ENCODE measurements around the gene SLC66A2. TPM values are rescaled to one million over a fixed set of nuclear protein-coding genes. Genes with fewer than 3 reads are reported as not detected.

The SLC66A2 gene
- total RNA-seq, 1 experiment from 2014 or later, result 53.1 TPM

DNA sequence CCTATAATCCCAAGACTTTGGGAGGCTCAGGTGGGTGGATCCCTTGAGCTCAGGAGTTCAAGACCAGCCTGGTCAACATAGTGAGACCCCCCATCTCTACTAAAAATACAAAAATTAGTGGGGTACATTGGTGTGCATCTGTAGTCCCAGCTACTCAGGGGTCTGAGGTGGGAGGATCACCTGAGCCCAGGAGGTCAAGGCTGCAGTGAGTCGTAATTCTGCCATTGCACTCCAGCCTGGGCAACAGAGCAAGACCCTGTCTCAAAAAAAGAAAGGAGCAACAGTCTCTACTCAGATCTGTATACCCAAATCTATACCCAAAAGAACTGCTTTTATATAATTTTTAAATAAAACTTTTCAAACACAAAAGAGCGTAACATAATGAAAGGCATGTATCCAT, 7.5 kb upstream of the SLC66A2 start:
- no peaks in the 10 kb centered on the region for H3K27me3 ChIP-seq
- DNase-seq, result no peak
- no peak overlapping the region for H3K4me3 ChIP-seq
- no peaks in the 10 kb centered on the region for H3K36me3 ChIP-seq
- no peaks in the 10 kb centered on the region for H3K9me3 ChIP-seq

DNA sequence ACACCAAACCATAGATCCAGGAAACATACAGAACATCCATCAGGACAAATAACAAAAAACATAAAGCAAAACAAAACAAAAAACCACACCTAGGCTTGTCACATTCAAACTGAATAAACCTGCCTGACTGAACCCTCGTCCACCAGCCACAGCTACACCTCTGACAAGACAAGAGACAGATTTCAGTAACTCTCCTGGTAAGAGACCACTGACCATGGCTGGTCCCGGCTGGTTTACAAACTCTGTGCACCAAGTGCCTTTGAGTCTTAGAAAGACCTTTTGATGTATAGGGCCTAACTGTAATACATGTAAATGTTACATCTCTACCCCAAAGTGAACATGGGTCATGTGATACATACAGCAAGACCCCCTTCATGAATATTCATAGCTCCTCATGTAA, 4.8 kb upstream of the SLC66A2 start:
- H3K27me3 ChIP-seq, result no peaks in the 10 kb centered on the region
- no peaks in the 10 kb centered on the region for H3K36me3 ChIP-seq
- H3K4me3 ChIP-seq, result no peak overlapping the region
- H3K9me3 ChIP-seq, result no peaks in the 10 kb centered on the region
- DNase-seq, result no peak

DNA sequence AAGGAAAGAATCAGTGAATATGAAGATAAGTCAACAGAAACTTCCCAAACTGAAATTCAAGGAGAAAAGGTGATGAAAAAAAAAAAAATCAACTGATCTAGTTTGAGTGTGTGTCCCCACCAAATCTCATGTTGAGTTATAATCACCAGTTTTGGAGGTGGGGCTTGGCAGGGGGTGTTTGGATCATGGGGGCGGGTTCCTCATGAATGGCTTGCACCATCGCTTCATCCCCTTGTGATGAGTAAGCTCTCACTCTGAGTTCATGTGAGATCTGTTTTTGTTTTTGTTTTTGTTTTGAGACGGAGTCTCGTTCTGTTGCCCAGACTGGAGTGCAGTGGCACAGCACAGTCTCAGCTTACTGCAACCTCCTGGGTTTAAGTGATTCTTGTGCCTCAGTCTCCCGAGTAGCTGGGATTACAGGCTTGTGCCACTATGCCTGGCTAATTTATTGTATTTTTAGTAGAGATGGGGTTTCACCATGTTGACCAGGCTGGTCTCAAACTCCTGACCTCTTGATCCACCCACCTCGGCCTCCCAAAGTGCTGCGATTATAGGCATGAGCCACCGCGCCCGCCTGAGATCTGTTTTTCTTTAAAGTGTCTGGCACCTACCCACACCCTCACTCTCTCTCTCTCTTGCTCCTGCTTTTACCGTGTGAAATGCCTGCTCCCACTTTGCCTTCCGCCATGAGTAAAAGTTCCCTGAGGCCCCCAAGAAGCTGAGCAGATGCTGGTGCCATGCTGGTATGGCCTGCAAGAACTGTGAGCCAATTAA, 4.0 kb upstream of the SLC66A2 start:
- no peaks in the 10 kb centered on the region for H3K36me3 ChIP-seq
- H3K27me3 ChIP-seq, result no peaks in the 10 kb centered on the region
- no peak overlapping the region for H3K4me3 ChIP-seq
- DNase-seq, result no peak
- H3K9me3 ChIP-seq, result no peaks in the 10 kb centered on the region

DNA sequence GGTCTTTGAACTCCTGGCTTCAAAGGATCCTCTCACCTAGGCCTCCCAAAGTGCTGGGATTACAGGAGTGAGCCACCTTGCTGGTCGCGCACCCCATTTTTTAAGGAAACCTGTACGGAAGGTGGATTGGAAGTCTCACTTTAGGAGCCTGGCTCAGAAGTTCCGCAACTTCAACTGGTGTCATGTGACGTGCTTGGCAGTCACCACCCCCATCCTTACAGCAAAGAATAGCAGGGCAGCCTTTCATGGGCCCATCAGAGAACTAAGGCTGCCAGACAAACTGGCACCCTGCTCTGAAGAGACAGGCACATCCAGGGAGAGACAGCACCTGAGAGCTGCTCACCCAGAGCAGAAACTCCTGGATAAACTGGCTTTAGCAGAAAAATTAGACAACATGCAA, 3.3 kb upstream of the SLC66A2 start:
- H3K4me3 ChIP-seq, result no peak overlapping the region
- H3K27me3 ChIP-seq, result no peaks in the 10 kb centered on the region
- no peak for DNase-seq
- no peaks in the 10 kb centered on the region for H3K36me3 ChIP-seq
- H3K9me3 ChIP-seq, result no peaks in the 10 kb centered on the region

DNA sequence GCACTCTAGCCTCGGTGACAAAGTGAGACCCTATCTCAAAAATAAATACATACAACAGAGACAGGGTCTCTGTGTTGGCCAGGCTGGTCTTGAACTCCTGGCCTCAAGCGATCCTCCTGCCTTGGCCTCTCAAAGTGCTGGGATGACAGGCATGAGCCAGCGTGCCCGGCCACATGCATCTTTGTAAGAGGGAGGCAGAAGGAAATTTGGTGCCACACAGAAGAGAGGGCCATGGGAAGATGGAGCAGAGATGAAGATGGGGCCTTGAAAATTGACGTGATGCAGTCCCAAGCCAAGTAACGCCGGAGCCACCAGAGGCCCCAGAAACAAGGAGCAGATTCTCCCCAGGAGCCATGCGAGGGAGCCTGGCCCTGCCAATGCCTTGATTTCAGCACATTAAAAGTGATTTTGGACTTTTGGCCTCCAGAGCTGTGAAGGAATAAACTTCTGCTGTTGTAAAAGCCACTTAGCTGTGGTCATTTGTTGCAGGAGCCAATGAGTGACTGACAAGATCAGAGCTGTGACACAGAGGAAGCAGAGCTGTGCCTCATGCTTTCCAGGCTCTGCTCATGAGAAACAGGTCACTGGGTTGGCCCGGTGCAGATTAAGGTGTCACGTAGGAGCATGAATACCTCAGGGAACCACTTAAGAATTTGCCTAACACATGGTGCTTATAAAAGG, 2.7 kb upstream of the SLC66A2 start:
- DNase-seq, result no peak
- no peaks in the 10 kb centered on the region for H3K9me3 ChIP-seq
- no peaks in the 10 kb centered on the region for H3K27me3 ChIP-seq
- no peak overlapping the region for H3K4me3 ChIP-seq
- no peaks in the 10 kb centered on the region; the same call in 1 of the 2 replicates for H3K36me3 ChIP-seq

DNA sequence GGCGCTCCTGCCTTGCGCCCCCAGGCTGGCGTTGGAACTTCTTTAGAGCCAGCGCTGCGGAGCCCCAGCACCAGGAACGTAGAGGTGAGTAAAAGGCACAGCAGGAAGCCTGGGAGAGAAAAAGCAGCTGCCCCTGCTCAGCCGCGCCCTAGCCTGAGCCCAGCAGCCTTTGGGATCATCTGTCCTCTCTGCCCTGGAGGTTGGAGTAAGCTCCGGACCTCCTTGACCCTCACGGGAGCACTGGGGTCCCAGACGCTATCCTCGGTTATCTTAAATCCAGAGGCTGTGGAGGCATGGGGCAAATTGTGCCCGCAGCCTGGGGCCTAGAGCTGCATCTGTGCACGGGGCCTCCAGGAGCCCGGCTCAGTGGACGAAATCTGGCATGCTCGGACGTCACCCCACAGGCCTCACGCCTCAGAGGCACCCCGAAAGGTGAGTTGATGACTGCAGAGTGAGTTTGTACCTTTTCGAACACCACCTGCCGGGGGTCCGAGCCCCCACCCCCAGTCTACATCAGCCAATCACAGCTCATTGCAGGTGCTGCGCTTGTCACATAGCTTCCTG, 1.6 kb upstream of the SLC66A2 start:
- Histone ChIP-seq H3K4me3 (no peak overlapping the region), H3K27me3 (no peaks in the 10 kb centered on the region), H3K36me3 (peaks cover 9% of the 10 kb centered on the region), H3K9me3 (no peaks in the 10 kb centered on the region)
- DNase-seq, result no peak

DNA sequence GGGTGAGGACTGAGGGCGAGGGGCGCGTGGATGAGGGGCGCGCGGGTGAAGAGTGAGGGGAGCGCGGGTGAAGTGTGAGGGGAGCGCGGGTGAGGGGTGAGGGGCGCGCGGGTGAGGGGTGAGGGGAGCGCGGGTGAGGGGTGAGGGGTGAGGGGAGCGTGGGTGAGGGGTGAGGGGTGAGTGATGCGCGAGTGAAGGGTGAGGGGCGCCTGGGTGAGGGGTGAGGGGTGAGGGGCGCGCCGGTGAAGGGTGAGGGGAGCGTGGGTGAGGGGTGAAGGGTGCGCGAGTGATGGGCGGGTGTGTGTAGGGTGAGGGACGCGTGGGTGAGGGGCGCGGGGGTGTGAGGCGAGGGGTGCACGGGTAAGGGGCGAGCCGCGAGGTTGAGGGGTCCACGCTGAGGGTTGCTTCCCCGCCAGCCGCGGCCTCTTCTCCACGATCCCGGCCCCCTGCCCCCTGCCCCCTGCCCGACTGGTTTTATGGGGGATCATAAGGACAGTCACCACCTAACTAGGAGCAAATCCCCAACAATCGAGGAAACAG, 1.1 kb upstream of the SLC66A2 start:
- Histone ChIP-seq H3K36me3 (peaks cover 10% of the 10 kb centered on the region), H3K9me3 (no peaks in the 10 kb centered on the region), H3K27me3 (no peaks in the 10 kb centered on the region), H3K4me3 (peak overlapping the region; percentile 66)
- DNase-seq, result no peak

DNA sequence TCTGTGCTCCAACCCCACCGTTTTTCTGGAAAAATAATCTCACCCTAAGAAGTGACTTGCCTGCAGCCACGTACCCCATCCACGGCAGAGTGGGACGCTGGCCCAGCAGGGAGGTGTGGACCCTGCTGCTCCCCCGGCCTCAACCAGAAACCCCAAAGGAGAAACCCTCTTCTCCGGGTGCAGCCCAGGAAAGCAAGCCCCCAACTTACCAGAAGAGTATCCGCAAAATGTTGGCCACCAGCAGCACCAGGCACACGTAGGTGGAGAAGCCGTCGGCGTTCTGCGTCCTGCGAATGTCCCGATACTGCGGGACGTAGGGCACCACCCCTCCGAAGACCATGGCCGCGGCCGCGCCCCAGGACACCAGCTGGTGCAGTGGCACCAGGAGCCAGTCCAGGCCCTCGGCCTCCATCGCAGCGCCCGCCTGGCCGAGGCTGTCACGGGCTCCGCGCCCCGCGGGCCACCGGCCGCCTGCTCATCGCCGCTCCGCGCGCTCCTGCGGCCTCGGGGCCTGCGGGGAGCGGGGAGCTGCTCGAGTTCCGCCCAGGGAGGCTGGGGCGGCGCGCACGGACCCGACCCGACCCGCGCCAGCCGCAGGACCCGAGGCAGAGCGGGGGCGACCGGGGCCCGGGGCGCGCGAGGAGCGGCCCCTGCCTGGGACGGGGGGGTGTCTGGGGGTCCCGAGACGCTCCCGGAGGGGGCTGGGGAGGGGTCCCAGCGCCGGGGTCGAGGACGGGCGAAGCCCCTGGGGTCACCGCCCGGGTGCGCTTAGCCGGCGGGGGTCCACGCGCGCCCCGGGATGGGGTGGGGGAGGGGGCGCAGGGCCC, 725 bp downstream of the SLC66A2 start:
- H3K27me3 ChIP-seq, result no peaks in the 10 kb centered on the region
- no peaks in the 10 kb centered on the region for H3K9me3 ChIP-seq
- peak; percentile 26 for DNase-seq
- H3K36me3 ChIP-seq, result peaks cover 14% of the 10 kb centered on the region
- peak overlapping the region; percentile 56 for H3K4me3 ChIP-seq

DNA sequence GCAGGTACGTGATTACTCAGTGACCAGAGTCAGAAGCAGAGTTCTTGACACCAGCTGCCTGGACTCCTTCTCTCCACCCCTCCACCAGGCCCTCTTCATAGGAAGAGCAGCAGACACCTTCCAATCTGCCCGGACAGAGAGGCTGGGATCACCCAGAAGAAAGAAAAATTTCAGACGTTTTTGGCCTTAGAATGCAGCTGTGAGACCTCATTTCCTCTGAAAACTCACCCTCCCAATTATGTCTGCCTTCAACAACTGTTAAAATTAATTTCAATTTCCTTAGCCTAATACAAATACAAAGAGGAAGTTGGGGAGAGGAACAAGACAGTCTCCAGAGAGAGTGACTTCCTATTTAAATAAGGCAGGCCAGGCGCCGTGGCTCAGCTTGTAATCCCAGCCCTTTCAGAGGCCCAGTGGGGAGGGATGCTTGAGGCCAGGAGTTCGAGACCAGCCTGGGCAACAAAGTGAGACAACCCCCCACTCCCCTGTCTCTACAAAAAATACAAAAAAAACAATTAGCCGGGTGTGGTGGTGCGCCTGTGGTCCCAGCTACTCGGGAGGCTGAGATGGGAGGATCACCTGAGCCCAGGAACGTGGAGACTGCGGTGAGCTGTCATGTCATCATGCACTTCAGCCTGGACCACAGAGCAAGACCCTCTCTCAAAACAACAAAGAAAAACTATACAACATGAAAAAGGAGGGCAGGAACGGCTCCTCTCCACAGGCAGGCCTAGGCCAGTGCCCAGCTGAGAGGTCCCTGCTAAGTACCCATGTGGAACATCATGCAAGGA, 1.6 kb downstream of the SLC66A2 start:
- peak overlapping the region; percentile 56 for H3K4me3 ChIP-seq
- peaks cover 14% of the 10 kb centered on the region for H3K36me3 ChIP-seq
- no peaks in the 10 kb centered on the region for H3K27me3 ChIP-seq
- no peaks in the 10 kb centered on the region for H3K9me3 ChIP-seq
- DNase-seq, result no peak

DNA sequence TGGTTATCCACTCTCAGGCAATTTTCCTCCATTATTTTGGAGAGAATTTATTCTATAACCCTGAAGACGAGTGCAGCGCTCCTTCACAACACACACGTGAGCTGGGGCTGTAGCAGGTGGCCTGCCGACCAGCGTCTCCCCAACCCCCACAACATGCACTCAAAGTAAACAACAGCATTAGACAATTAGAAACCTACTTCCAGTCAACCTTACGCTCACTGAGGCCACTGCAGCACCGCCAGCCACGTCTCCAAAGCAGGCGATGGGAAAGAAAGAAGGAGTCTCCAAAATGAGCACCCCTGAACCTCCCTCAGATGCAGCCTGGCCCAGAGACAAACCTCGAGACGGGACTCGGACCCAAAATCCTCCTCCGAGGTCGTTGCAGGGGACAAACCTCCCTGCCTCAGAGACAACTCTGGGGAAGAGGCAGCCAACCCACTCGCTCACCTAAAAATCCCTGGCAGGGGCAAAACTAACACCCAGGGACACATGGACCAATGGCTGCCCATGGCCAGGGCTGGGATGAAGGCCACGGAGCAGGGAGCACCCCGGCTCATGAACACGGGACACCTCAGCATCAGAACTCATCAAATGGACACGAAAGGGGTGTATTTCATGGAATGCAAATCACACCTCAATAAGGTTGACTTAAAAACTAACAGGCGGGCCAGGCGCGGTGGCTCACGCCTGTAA, 2.6 kb downstream of the SLC66A2 start:
- Histone ChIP-seq H3K9me3 (no peaks in the 10 kb centered on the region), H3K27me3 (no peaks in the 10 kb centered on the region), H3K4me3 (no peak overlapping the region), H3K36me3 (peaks cover 14% of the 10 kb centered on the region)
- DNase-seq, result no peak

DNA sequence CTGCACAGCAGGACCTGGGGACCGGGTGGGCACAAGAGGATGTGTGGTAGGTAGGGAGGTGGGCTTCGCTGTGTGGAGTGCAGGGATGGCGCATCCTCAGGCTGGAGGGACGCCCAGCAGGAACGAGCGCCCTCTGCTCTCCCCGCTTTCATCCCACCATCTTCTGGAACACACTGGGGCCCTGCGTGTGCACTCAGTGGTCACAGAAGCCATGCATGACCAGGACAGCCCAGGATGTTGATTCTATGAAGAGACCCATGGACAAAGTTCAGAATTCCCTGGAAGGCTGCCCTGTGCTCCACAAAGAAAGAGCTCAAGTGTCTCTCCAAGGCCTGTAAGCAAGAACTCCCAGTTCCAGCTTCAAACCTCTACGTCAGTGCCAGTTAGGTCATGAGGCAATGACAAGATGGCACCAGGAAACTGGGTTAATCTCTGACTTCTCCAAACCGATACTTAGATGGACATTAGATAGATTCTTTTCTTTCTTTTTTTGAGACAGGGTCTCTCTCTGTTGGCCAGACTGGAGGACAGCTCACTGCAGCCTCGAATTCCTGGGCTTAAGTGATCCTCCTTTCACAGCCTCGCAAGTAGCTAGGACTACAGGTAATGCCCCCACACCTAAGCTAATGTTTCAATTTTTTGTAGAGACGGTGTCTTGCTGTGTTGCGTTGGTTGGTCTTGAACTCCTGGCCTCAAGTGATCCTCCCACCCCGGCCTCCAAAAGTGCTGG, 3.4 kb downstream of the SLC66A2 start:
- Histone ChIP-seq H3K4me3 (no peak overlapping the region), H3K36me3 (peaks cover 16% of the 10 kb centered on the region), H3K27me3 (no peaks in the 10 kb centered on the region), H3K9me3 (no peaks in the 10 kb centered on the region)
- no peak for DNase-seq

DNA sequence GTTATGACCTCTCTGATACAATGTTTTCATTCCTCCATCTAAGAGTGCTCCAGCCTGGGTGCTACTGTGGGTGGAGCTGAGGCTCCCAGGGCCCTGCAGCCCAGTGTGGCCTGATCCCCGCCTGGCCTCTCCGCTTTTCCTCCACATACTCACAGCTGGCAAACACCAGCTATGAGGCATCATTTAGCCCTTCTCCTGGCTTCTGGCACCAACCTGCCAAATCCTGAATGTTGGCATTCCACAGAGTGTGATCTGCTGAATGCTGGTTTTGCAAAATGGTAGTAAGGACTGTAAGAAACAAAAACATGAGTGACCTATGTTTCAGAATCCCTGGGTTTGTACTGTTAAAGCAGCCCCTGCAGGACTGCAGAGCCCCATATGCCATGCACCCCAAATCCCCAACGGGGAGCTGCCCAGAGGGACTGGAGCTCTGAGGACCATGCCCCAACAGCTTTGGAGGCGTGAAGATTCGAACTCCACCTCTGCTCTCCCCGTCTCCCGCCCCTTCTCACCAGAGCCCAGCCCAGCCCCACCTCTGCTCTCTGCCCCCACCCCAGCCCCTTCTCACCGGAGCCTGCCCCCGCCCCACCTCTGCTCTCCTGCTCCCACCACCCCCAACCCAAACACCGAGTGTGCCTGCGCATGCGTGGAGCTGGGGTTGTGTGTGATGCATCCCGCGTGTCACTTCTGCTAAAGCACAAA, 4.2 kb downstream of the SLC66A2 start:
- Histone ChIP-seq H3K27me3 (no peaks in the 10 kb centered on the region), H3K36me3 (peaks cover 23% of the 10 kb centered on the region)
- DNase-seq, result peak; percentile 77

DNA sequence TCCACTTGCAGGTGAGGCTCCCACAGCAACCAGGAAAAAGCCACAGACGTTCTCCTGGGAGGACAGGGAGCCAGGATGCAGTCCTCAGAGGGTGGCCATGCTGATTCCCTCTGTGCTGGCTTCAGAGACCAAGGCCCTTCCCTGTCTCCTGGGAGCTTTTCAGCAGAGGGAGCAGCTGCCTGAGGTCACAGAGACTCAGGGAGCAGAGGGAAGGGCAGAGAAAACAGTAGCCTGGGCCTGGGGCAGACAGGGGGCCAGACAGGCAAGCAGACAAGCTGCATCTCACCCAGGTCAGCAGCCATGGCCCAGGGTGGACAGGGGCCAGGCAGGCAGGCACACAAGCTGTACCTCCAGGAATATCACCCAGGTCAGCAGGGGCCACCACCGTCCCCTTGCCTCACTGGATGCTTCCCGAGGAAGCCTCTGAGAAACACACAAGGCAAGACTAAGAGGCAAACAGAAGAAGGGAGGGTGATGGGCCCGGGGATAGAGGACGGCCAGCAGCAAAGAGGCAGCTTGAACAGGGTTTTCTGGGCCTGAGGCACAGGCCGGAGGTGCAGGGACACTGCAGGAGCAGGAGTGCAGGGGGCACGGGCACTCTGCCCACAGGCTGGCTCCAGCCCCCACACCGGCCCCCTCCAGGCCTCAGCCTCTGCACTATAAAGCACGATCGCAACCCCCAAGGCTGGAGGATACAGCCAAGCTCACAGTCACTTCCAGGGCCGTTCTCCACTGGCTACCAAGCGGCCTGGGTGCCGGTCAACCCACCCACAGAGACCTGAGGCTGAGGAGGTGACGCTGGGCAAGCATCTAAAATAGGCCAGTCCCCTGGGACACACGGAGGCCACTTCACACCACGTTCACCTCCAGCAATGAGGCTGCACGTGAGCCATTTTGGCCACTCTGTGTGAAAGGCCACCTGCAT, 6.1 kb downstream of the SLC66A2 start:
- no peak for DNase-seq
- Histone ChIP-seq H3K9me3 (no peaks in the 10 kb centered on the region), H3K27me3 (no peaks in the 10 kb centered on the region), H3K4me3 (no peak overlapping the region), H3K36me3 (peaks cover 31% of the 10 kb centered on the region)

More for the DNA sequence above, 4.2 kb downstream of the SLC66A2 start:
- Histone ChIP-seq H3K4me3 (no peak overlapping the region), H3K9me3 (no peaks in the 10 kb centered on the region)

DNA sequence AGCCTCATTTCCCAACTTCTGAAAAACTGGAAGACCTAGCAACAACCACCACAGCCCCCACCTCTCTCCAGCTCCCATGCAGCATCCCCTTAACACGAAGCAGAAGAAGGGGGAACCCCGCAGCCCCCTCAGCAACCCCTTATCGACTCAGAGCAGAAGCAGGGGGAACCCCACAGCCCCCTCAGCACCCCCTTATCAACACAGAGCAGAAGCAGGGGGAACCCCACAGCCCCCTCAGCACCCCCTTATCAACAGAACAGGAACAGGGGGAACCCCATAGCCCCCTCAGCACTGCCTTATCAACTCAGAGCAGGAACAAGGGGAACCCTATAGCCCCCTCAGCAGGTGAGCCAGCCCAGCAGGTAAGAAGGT, 6.7 kb downstream of the SLC66A2 start:
- Histone ChIP-seq H3K36me3 (peaks cover 33% of the 10 kb centered on the region), H3K27me3 (no peaks in the 10 kb centered on the region), H3K4me3 (no peak overlapping the region), H3K9me3 (no peaks in the 10 kb centered on the region)
- no peak for DNase-seq

Measured in MG63 (cell line).